OCI-LY3 (cell line): ENCODE results near the gene TMEM50B.

ENCODE experiments used
- EZH2phosphoT487 ChIP-seq: fragments of 200-600 bp; shearing (Covaris generic); IDR thresholded peaks from 2 replicates; pipeline ENCODE4 v1.6.1; 2018; ENCODE audit warnings: antibody characterized with exemption, mixed run types, low read depth
- TF ChIP-seq, protein P1 (sequence below): fragments of 200-600, 300-600 bp; sonication (generic); IDR thresholded peaks from 2 replicates; pipeline ENCODE4 v1.5.1; 2014; ENCODE audit warnings: antibody characterized with exemption, low read length, low read depth

DNA sequence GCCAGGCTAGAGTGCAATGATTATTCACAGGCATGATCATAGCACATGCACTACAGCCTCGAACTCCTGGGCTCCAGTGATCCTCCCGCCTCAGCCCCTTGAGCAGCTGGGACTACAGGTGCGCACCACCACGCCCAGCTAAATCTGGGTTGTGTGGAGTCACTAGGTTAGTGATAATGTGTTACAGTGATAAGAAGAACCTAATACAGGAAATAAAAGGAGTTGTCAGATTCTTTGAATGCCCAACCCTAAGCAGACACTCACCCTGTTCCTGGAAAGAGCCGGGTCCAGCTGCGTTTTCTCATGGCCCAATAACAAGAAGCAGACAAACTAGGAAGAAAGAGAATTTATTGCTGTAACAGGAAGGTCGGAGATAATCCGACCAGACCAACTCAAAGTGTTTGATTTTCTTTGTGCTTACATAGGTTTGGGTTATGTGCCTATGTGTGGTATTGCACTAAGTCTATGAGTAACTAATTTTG, 67.8 kb downstream of the TMEM50B start:
- TF ChIP-seq, protein P1, sequence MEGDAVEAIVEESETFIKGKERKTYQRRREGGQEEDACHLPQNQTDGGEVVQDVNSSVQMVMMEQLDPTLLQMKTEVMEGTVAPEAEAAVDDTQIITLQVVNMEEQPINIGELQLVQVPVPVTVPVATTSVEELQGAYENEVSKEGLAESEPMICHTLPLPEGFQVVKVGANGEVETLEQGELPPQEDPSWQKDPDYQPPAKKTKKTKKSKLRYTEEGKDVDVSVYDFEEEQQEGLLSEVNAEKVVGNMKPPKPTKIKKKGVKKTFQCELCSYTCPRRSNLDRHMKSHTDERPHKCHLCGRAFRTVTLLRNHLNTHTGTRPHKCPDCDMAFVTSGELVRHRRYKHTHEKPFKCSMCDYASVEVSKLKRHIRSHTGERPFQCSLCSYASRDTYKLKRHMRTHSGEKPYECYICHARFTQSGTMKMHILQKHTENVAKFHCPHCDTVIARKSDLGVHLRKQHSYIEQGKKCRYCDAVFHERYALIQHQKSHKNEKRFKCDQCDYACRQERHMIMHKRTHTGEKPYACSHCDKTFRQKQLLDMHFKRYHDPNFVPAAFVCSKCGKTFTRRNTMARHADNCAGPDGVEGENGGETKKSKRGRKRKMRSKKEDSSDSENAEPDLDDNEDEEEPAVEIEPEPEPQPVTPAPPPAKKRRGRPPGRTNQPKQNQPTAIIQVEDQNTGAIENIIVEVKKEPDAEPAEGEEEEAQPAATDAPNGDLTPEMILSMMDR, result no peak
- no peak for TF ChIP-seq EZH2phosphoT487
